SU-DHL-6 (cell line): ENCODE data around the gene ALK.

Experiments
- CTCF ChIP-seq: fragments of 200-600 bp; sonication (generic); IDR thresholded peaks from one replicate; pipeline ENCODE4 v1.5.1; 2017; ENCODE audit warnings: antibody characterized with exemption, mild to moderate bottlenecking, low read length, moderate library complexity; ENCODE audit not compliant: insufficient read depth, poor library complexity, severe bottlenecking
- EZH2phosphoT487 ChIP-seq: fragments of 200-600 bp; sonication (generic), shearing (Covaris generic); conservative IDR thresholded peaks from 2 replicates; pipeline ENCODE4 v1.6.1; 2018; ENCODE audit warnings: mild to moderate bottlenecking, antibody characterized with exemption, low read length, moderate library complexity, mixed read lengths

- TF ChIP-seq CTCF, result no peak
- TF ChIP-seq EZH2phosphoT487, result no peak
Measured at GRCh38 chr2:29761278-29761677, 160.1 kb downstream of the ALK start.
